ENCODE results near the gene GJB5. TPM values are rescaled to one million over a fixed set of nuclear protein-coding genes. Genes with fewer than 3 reads are reported as not detected.

The GJB5 gene
- polyA plus RNA-seq, 1 donor (not counting 4 experiments of a cell fraction or from before 2014, with no cell fraction given) = 169 TPM

- Histone ChIP-seq H3K4me3 (ENCODE audit: control insufficient read depth in 2 of 3, extremely low read depth in 1 of 3, insufficient read depth in 2 of 3, low read depth in 1 of 3, low read length in 3 of 3) (no peak overlapping the region), H3K9me3 (ENCODE audit: control insufficient read depth, low read depth, low read length) (no peaks in the 10 kb centered on the region), H3K79me2 (ENCODE audit: control insufficient read depth, insufficient read depth, low read length) (no peaks in the 10 kb centered on the region), H3K36me3 (ENCODE audit: control insufficient read depth in 2 of 2, extremely low read depth in 1 of 2, insufficient read depth in 2 of 2, low read length in 2 of 2) (no peaks in the 10 kb centered on the region), H3K9ac (ENCODE audit: control insufficient read depth, extremely low read depth, insufficient read depth, low read length) (no peak overlapping the region), H3K9me1 (ENCODE audit: control insufficient read depth, extremely low read depth, insufficient read depth, low read length) (no peaks in the 10 kb centered on the region), H3K27ac (ENCODE audit: control insufficient read depth, insufficient read depth, low read length) (no peak overlapping the region), H2AFZ (ENCODE audit: control insufficient read depth, low read length) (no peak overlapping the region), H4K20me1 (ENCODE audit: control insufficient read depth, extremely low read depth, insufficient read depth, low read length) (no peaks in the 10 kb centered on the region), H3K4me2 (ENCODE audit: control insufficient read depth, extremely low read depth, insufficient read depth, low read depth, low read length) (no peak overlapping the region), H3K4me1 (ENCODE audit: control insufficient read depth, extremely low read depth, insufficient read depth, low read length) (no peaks in the 10 kb centered on the region), H3K27me3 (ENCODE audit: control insufficient read depth, extremely low read depth, insufficient read depth, low read length) (no peaks in the 10 kb centered on the region)
- dilution Hi-C loops (cut with MboI; ENCODE audit: extremely low pct_ligation_motif_present, low sequenced_read_pairs) = no loop called here
- DNase-seq (ENCODE audit: low read depth, low spot score) = no peak
- TF ChIP-seq EZH2 (IDR thresholded peaks at IDR 0.05; ENCODE audit: low read length) = no peak
- no peak for TF ChIP-seq CTCF (optimal IDR thresholded peaks at IDR 0.05 in 1 of 3, IDR thresholded peaks at IDR 0.05 in 1 of 3, conservative IDR thresholded peaks at IDR 0.05 in 1 of 3; ENCODE audit: extremely low read depth in 1 of 3, insufficient read depth in 2 of 3, low read length in 3 of 3)
- FAIRE-seq = no peak
Measured at GRCh38 chr1:34745666-34746065, 9.2 kb upstream of the GJB5 start.

DNA sequence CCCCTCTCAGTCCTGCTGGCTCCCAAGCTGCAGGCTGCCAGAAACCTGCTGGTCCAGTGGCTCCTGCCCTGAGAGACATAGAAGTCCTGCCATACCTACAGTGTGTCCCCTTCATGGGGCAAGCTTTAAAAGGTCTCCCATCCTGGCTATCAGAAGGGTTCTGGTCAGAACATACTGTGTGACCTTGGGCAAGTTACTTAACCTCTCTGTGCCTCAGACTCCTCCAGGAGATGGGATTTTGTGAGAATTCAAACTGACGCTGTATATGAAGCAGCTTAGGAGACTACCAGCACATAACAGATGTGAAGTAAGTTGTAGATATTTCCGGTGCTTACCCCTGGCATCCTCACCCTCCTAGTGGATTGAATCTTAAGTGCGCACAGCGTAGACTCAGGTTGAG, 8.7 kb upstream of the GJB5 start:
- no peaks in the 10 kb centered on the region for H3K4me1 ChIP-seq (ENCODE audit: control insufficient read depth, extremely low read depth, insufficient read depth, low read length)
- DNase-seq (ENCODE audit: low read depth, low spot score) (no peak), FAIRE-seq (no peak)
- dilution Hi-C loops (cut with MboI; ENCODE audit: extremely low pct_ligation_motif_present, low sequenced_read_pairs) = no loop called here
- H3K79me2 ChIP-seq (ENCODE audit: control insufficient read depth, insufficient read depth, low read length) = no peaks in the 10 kb centered on the region
- TF ChIP-seq CTCF (optimal IDR thresholded peaks at IDR 0.05 in 1 of 3, IDR thresholded peaks at IDR 0.05 in 1 of 3, conservative IDR thresholded peaks at IDR 0.05 in 1 of 3; ENCODE audit: extremely low read depth in 1 of 3, insufficient read depth in 2 of 3, low read length in 3 of 3) (no peak), EZH2 (IDR thresholded peaks at IDR 0.05; ENCODE audit: low read length) (no peak)
- H2AFZ ChIP-seq (ENCODE audit: control insufficient read depth, low read length) = no peak overlapping the region
- H3K4me2 ChIP-seq (ENCODE audit: control insufficient read depth, extremely low read depth, insufficient read depth, low read depth, low read length) = no peak overlapping the region
- H3K4me3 ChIP-seq (ENCODE audit: control insufficient read depth in 2 of 3, extremely low read depth in 1 of 3, insufficient read depth in 2 of 3, low read depth in 1 of 3, low read length in 3 of 3) = no peak overlapping the region
- H4K20me1 ChIP-seq (ENCODE audit: control insufficient read depth, extremely low read depth, insufficient read depth, low read length) = no peaks in the 10 kb centered on the region
- no peaks in the 10 kb centered on the region for H3K36me3 ChIP-seq (ENCODE audit: control insufficient read depth in 2 of 2, extremely low read depth in 1 of 2, insufficient read depth in 2 of 2, low read length in 2 of 2)
- no peaks in the 10 kb centered on the region for H3K9me3 ChIP-seq (ENCODE audit: control insufficient read depth, low read depth, low read length)
- H3K9me1 ChIP-seq (ENCODE audit: control insufficient read depth, extremely low read depth, insufficient read depth, low read length) = no peaks in the 10 kb centered on the region
- no peak overlapping the region for H3K9ac ChIP-seq (ENCODE audit: control insufficient read depth, extremely low read depth, insufficient read depth, low read length)
- no peak overlapping the region for H3K27ac ChIP-seq (ENCODE audit: control insufficient read depth, insufficient read depth, low read length)
- no peaks in the 10 kb centered on the region for H3K27me3 ChIP-seq (ENCODE audit: control insufficient read depth, extremely low read depth, insufficient read depth, low read length)

Data from keratinocyte (primary cell).